Inflammatory macrophage treated with lipopolysaccharide for 4 hours (primary cell): ENCODE measurements around the gene TTLL9.
"Not testable (repeated sequence)": the region's sequence is repeated elsewhere in the genome, so short reads cannot be mapped to it uniquely, and the experiment has no call there.

Source experiments
- DNase-seq: peaks from one replicate; pipeline ENCODE4 v3.0.0-alpha.2; 2020

The TTLL9 gene

GRCh38 chr20:31869942-31870725 is at the start of gene TTLL9, which contains the start of gene DUSP15:
Gene TTLL9 (plus strand): TSS chr20:31870634. CDS start chr20:31871127, 493 bp downstream.
Gene DUSP15 (minus strand): TSS chr20:31870527. CDS start chr20:31870337, 190 bp downstream.
- DNase-seq: peak; percentile 20

GRCh38 chr20:31821427-31821826 is 49.0 kb upstream of the TTLL9 start:
- no peak for DNase-seq

GRCh38 chr20:31822421-31823330 is 47.8 kb upstream of the TTLL9 start:
- DNase-seq: peak; percentile 41

GRCh38 chr20:31823360-31824124 is 46.9 kb upstream of the TTLL9 start:
- DNase-seq: no peak

GRCh38 chr20:31824125-31824485 is 46.3 kb upstream of the TTLL9 start:
- DNase-seq: no peak

GRCh38 chr20:31824554-31825313 is 45.7 kb upstream of the TTLL9 start:
- no peak for DNase-seq

GRCh38 chr20:31826074-31826473 is 44.4 kb upstream of the TTLL9 start:
- DNase-seq: no peak

- DNase-seq: no peak
Measured at GRCh38 chr20:31827059-31827458, 43.4 kb upstream of the TTLL9 start.

- not testable (repeated sequence) for DNase-seq
Measured at GRCh38 chr20:31828016-31828415, 42.4 kb upstream of the TTLL9 start.

GRCh38 chr20:31829731-31830130 is 40.7 kb upstream of the TTLL9 start:
- DNase-seq: no peak

GRCh38 chr20:31830406-31830981 is 39.9 kb upstream of the TTLL9 start:
- no peak for DNase-seq

GRCh38 chr20:31831211-31831610 is 39.2 kb upstream of the TTLL9 start:
- DNase-seq: no peak

GRCh38 chr20:31831771-31832306 is 38.6 kb upstream of the TTLL9 start:
- no peak for DNase-seq

GRCh38 chr20:31833130-31833930 is 37.1 kb upstream of the TTLL9 start:
- DNase-seq: peak; percentile 52

GRCh38 chr20:31833931-31834521 is 36.4 kb upstream of the TTLL9 start:
- no peak for DNase-seq

- no peak for DNase-seq
Measured at GRCh38 chr20:31835554-31835953, 34.9 kb upstream of the TTLL9 start.

GRCh38 chr20:31835977-31836852 is 34.2 kb upstream of the TTLL9 start:
- peak; percentile 69 for DNase-seq

- DNase-seq: no peak
Measured at GRCh38 chr20:31836853-31837608, 33.4 kb upstream of the TTLL9 start.
